GM23338 (cell line): ENCODE measurements around the gene CHST13. TPM values are rescaled to one million over a fixed set of nuclear protein-coding genes. Genes with fewer than 3 reads are reported as not detected.

Experiments
- ATAC-seq: fragments of 200-7000 bp; cut with Tn5 transposase; 3 replicates; pipeline ENCODE4 v1.9.1; 2020
- DNase-seq: peaks from one replicate; pipeline ENCODE4 v3.0.0-alpha.2; 2015; ENCODE audit warnings: low spot score
- H2AFZ ChIP-seq: fragments of 200-600 bp; sonication (generic); 2 replicates; pipeline ENCODE4 v1.8.0; 2016; ENCODE audit warnings: antibody characterized with exemption, mild to moderate bottlenecking, moderate library complexity
- H3F3A ChIP-seq: fragments of 200-600 bp; sonication (generic); replicated peaks from 2 replicates; pipeline ENCODE4 v1.8.0; 2017; ENCODE audit warnings: antibody characterized with exemption, mixed run types, low read depth
- H3K27ac ChIP-seq: fragments of 200-600 bp; sonication (generic); 2 replicates; pipeline ENCODE4 v1.6.1; 2016; ENCODE audit warnings: low read depth
- H3K27me3 ChIP-seq: fragments of 200-600 bp; sonication (generic); 2 replicates; pipeline ENCODE4 v1.8.0; 2016; ENCODE audit warnings: mild to moderate bottlenecking, mixed run types, moderate library complexity; ENCODE audit not compliant: insufficient read depth
- H3K36me3 ChIP-seq: fragments of 200-600 bp; sonication (generic); 2 replicates; pipeline ENCODE4 v1.8.0; 2016; ENCODE audit warnings: mild to moderate bottlenecking; ENCODE audit not compliant: insufficient read depth
- H3K4me1 ChIP-seq: fragments of 200-600 bp; sonication (generic); 2 replicates; pipeline ENCODE4 v1.8.0; 2016; ENCODE audit warnings: mild to moderate bottlenecking, moderate library complexity; ENCODE audit not compliant: insufficient read depth
- H3K4me2 ChIP-seq: fragments of 200-600 bp; sonication (generic); 2 replicates; pipeline ENCODE4 v1.7.1; 2017; ENCODE audit warnings: mixed run types
- H3K4me3 ChIP-seq: fragments of 200-600 bp; sonication (generic); 2 replicates; pipeline ENCODE4 v1.6.1; 2016; ENCODE audit warnings: mixed run types
- H3K79me2 ChIP-seq: fragments of 200-600 bp; sonication (generic); replicated peaks from 2 replicates; pipeline ENCODE4 v1.8.0; 2017; ENCODE audit warnings: mild to moderate bottlenecking; ENCODE audit not compliant: insufficient read depth
- H3K9me2 ChIP-seq: fragments of 200-600 bp; sonication (generic); 2 replicates; pipeline ENCODE4 v1.8.0; 2017; ENCODE audit not compliant: insufficient read depth
- H4K20me1 ChIP-seq: fragments of 200-600 bp; sonication (generic); replicated peaks from 2 replicates; pipeline ENCODE4 v1.8.0; 2017; ENCODE audit warnings: mild to moderate bottlenecking; ENCODE audit not compliant: insufficient read depth
- H3K27ac Mint-ChIP-seq: 2 replicates; pipeline ENCODE4 v1.8.0; 2020; ENCODE audit warnings: inconsistent platforms, mild to moderate bottlenecking, moderate library complexity, mixed read lengths
- H3K27me3 Mint-ChIP-seq: 3 replicates; pipeline ENCODE4 v1.8.0; 2022; ENCODE audit warnings: low read depth, mild to moderate bottlenecking, moderate library complexity, mixed read lengths, inconsistent platforms; ENCODE audit not compliant: insufficient read depth, poor library complexity
- H3K36me3 Mint-ChIP-seq: 3 replicates; pipeline ENCODE4 v1.8.0; 2021; ENCODE audit warnings: low read depth, mild to moderate bottlenecking, inconsistent platforms, moderate library complexity, mixed read lengths
- H3K4me1 Mint-ChIP-seq: 3 replicates; pipeline ENCODE4 v1.8.0; 2020; ENCODE audit warnings: mild to moderate bottlenecking, inconsistent platforms, mixed read lengths
- H3K4me3 Mint-ChIP-seq: 3 replicates; pipeline ENCODE4 v1.8.0; 2021; ENCODE audit warnings: moderate library complexity, mild to moderate bottlenecking, inconsistent platforms, mixed read lengths
- H3K9me3 Mint-ChIP-seq: 3 replicates; pipeline ENCODE4 v1.8.0; 2020; ENCODE audit warnings: moderate library complexity, mild to moderate bottlenecking, inconsistent platforms, mixed read lengths
- EZH2phosphoT487 ChIP-seq: fragments of 200-600 bp; sonication (generic); IDR thresholded peaks from one replicate; pipeline ENCODE4 v1.8.1; 2018; ENCODE audit warnings: antibody characterized with exemption; ENCODE audit not compliant: unreplicated experiment
- NANOG ChIP-seq: IDR thresholded peaks from 2 replicates; pipeline ENCODE4 v1.6.1; 2016; ENCODE audit warnings: antibody characterized with exemption, borderline replicate concordance
- POLR2AphosphoS5 ChIP-seq: IDR thresholded peaks from 2 replicates; pipeline ENCODE4 v1.6.1; 2016; ENCODE audit warnings: antibody characterized with exemption, low read depth
- STAT1 ChIP-seq: IDR thresholded peaks from one replicate; pipeline ENCODE4 v1.6.1; 2016; ENCODE audit warnings: antibody characterized with exemption; ENCODE audit not compliant: unreplicated experiment
- polyA plus RNA-seq: library from polyadenylated mRNA; unstranded; fragments of >200 nt; fragmentation: Nextera tagmentation; extraction: Ambion mirVana; gene quantifications from 2 replicates; pipeline ENCODE4 v1.2.1, GENCODE V29; 2016
- total RNA-seq: library from RNA; depleted of rRNA; stranded (reverse); fragments of >200 nt; shearing (Covaris generic); gene quantifications from 2 replicates; pipeline ENCODE4 v1.2.3, GENCODE V29; 2014
- TF ChIP-seq, protein P1 (sequence below): IDR thresholded peaks from 2 replicates; pipeline ENCODE4 v1.6.1; 2016; ENCODE audit warnings: antibody characterized with exemption
- TF ChIP-seq, protein P2 (sequence below): fragments of 250-450 bp; sonication (Bioruptor Pico); IDR thresholded peaks from 2 replicates; pipeline ENCODE4 v1.5.0; 2020; ENCODE audit warnings: mild to moderate bottlenecking, moderate library complexity

CHST13 gene
- total and polyA plus RNA-seq, 2 experiments from 2014 or later, result 3.7 to 8.4 TPM

DNA sequence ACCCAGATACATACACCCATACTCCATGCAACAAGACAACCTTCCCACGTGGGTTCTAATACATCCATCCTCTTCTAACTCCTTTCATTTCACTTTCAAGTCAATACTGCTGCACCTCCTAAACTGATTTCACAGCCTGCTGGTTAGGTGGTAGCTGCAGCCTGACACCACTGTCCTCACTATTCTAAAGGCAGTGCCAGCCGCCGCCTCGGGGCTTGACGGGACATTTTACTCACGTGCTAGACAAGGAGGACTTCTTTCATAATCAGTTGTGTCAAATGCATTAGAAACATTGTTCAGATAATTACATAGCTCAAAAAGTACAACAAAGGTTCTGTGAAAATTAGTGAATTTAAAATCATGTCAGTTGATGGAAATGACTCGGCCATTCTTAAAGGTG, 12.7 kb upstream of the CHST13 start:
- Mint-ChIP-seq H3K27me3 (peaks cover 6% of the 10 kb centered on the region), H3K4me3 (no peak overlapping the region), H3K36me3 (no peaks in the 10 kb centered on the region), H3K9me3 (no peaks in the 10 kb centered on the region), H3K27ac (no peak overlapping the region), H3K4me1 (peaks cover 2% of the 10 kb centered on the region; the same call in 1 of the 3 replicates)
- DNase-seq, result no peak
- no peaks in the 10 kb centered on the region for H3K9me2 ChIP-seq
- no peak overlapping the region for H3K4me2 ChIP-seq
- H3K27ac ChIP-seq, result no peak overlapping the region
- 0 out of 2 replicates have a peak overlapping the region, but pooled peaks have one; percentile 6 for H2AFZ ChIP-seq
- no peaks in the 10 kb centered on the region for H4K20me1 ChIP-seq
- no peak overlapping the region for H3K4me3 ChIP-seq
- ATAC-seq, result no peak
- no peaks in the 10 kb centered on the region for H3F3A ChIP-seq
- no peaks in the 10 kb centered on the region for H3K4me1 ChIP-seq
- H3K79me2 ChIP-seq, result no peaks in the 10 kb centered on the region
- H3K36me3 ChIP-seq, result no peaks in the 10 kb centered on the region
- H3K27me3 ChIP-seq, result no peaks in the 10 kb centered on the region
- TF ChIP-seq POLR2AphosphoS5 (no peak), EZH2phosphoT487 (no peak), NANOG (no peak)
- TF ChIP-seq, protein P1, sequence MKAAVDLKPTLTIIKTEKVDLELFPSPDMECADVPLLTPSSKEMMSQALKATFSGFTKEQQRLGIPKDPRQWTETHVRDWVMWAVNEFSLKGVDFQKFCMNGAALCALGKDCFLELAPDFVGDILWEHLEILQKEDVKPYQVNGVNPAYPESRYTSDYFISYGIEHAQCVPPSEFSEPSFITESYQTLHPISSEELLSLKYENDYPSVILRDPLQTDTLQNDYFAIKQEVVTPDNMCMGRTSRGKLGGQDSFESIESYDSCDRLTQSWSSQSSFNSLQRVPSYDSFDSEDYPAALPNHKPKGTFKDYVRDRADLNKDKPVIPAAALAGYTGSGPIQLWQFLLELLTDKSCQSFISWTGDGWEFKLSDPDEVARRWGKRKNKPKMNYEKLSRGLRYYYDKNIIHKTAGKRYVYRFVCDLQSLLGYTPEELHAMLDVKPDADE, result no peak

DNA sequence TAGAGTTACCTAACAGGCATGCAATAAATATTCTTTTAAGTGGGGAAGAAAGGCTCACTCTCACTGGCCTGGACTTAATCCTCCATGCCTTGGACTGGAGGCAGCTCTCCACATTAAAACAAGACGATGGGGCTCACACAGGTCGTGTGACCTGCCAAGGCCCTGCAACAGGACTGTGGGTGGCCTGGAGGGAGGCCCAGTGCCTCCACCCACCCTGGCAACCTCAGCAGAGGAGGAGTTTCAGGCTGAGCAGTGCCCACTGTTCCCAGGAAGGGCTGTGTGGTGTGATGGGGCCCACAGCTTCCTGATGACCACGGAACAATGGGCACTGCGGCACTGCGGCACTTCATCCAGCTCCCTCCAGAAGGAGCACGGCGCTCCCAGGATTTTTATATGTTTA, 11.9 kb upstream of the CHST13 start:
- Histone ChIP-seq H4K20me1 (no peaks in the 10 kb centered on the region), H3K4me1 (no peaks in the 10 kb centered on the region), H3K4me2 (no peak overlapping the region), H2AFZ (no peak overlapping the region), H3K4me3 (no peak overlapping the region), H3K36me3 (no peaks in the 10 kb centered on the region), H3K27me3 (no peaks in the 10 kb centered on the region), H3K79me2 (no peaks in the 10 kb centered on the region), H3F3A (no peaks in the 10 kb centered on the region), H3K27ac (no peak overlapping the region), H3K9me2 (no peaks in the 10 kb centered on the region)
- peaks cover 6% of the 10 kb centered on the region for H3K27me3 Mint-ChIP-seq
- ATAC-seq (no peak), DNase-seq (no peak)
- no peak overlapping the region for H3K4me3 Mint-ChIP-seq
- TF ChIP-seq STAT1 (no peak), NANOG (no peak), EZH2phosphoT487 (no peak)
- TF ChIP-seq, protein P2, sequence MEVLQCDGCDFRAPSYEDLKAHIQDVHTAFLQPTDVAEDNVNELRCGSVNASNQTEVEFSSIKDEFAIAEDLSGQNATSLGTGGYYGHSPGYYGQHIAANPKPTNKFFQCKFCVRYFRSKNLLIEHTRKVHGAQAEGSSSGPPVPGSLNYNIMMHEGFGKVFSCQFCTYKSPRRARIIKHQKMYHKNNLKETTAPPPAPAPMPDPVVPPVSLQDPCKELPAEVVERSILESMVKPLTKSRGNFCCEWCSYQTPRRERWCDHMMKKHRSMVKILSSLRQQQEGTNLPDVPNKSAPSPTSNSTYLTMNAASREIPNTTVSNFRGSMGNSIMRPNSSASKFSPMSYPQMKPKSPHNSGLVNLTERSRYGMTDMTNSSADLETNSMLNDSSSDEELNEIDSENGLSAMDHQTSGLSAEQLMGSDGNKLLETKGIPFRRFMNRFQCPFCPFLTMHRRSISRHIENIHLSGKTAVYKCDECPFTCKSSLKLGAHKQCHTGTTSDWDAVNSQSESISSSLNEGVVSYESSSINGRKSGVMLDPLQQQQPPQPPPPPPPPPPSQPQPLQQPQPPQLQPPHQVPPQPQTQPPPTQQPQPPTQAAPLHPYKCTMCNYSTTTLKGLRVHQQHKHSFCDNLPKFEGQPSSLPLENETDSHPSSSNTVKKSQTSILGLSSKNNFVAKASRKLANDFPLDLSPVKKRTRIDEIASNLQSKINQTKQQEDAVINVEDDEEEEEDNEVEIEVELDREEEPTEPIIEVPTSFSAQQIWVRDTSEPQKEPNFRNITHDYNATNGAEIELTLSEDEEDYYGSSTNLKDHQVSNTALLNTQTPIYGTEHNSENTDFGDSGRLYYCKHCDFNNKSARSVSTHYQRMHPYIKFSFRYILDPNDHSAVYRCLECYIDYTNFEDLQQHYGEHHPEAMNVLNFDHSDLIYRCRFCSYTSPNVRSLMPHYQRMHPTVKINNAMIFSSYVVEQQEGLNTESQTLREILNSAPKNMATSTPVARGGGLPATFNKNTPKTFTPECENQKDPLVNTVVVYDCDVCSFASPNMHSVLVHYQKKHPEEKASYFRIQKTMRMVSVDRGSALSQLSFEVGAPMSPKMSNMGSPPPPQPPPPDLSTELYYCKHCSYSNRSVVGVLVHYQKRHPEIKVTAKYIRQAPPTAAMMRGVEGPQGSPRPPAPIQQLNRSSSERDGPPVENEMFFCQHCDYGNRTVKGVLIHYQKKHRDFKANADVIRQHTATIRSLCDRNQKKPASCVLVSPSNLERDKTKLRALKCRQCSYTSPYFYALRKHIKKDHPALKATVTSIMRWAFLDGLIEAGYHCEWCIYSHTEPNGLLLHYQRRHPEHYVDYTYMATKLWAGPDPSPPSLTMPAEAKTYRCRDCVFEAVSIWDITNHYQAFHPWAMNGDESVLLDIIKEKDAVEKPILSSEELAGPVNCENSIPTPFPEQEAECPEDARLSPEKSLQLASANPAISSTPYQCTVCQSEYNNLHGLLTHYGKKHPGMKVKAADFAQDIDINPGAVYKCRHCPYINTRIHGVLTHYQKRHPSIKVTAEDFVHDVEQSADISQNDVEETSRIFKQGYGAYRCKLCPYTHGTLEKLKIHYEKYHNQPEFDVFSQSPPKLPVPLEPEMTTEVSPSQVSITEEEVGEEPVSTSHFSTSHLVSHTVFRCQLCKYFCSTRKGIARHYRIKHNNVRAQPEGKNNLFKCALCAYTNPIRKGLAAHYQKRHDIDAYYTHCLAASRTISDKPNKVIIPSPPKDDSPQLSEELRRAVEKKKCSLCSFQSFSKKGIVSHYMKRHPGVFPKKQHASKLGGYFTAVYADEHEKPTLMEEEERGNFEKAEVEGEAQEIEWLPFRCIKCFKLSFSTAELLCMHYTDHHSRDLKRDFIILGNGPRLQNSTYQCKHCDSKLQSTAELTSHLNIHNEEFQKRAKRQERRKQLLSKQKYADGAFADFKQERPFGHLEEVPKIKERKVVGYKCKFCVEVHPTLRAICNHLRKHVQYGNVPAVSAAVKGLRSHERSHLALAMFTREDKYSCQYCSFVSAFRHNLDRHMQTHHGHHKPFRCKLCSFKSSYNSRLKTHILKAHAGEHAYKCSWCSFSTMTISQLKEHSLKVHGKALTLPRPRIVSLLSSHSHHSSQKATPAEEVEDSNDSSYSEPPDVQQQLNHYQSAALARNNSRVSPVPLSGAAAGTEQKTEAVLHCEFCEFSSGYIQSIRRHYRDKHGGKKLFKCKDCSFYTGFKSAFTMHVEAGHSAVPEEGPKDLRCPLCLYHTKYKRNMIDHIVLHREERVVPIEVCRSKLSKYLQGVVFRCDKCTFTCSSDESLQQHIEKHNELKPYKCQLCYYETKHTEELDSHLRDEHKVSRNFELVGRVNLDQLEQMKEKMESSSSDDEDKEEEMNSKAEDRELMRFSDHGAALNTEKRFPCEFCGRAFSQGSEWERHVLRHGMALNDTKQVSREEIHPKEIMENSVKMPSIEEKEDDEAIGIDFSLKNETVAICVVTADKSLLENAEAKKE (CRISPR knock-in tag), result no peak
- TF ChIP-seq, protein P1, result no peak
- no peak overlapping the region for H3K27ac Mint-ChIP-seq
- H3K9me3 Mint-ChIP-seq, result no peaks in the 10 kb centered on the region
- H3K4me1 Mint-ChIP-seq, result peaks cover 2% of the 10 kb centered on the region; the same call in 1 of the 3 replicates
- H3K36me3 Mint-ChIP-seq, result no peaks in the 10 kb centered on the region
